Fibroblast of gingiva (primary cell): ENCODE data around the gene ANKS1B.
"Not testable (repeated sequence)": the region's sequence is repeated elsewhere in the genome, so short reads cannot be mapped to it uniquely, and the experiment has no call there.

ENCODE experiments used
- DNase-seq: peaks from one replicate; pipeline ENCODE4 v3.0.0-alpha.2; 2011; ENCODE audit warnings: low read depth

ANKS1B gene

DNA sequence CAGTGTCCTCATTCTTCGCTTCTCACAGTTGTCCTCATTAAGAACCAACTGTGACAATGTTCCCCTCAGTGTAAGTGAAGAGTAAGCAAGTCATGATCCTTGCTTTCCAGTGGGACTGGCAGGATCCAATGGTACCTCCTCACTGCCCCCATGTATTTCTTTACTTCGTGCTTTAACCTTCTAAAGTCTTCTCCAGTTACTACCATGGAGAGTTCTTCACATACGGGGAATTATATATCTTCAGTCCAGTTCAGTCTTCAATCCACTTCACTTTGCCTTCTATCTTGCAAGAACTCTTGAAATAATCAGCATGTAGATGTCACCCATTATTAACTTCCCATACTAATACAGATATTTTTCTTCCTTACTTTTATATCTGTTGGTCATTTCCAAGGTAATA is 719.1 kb downstream of the ANKS1B start:
- no peak for DNase-seq

DNA sequence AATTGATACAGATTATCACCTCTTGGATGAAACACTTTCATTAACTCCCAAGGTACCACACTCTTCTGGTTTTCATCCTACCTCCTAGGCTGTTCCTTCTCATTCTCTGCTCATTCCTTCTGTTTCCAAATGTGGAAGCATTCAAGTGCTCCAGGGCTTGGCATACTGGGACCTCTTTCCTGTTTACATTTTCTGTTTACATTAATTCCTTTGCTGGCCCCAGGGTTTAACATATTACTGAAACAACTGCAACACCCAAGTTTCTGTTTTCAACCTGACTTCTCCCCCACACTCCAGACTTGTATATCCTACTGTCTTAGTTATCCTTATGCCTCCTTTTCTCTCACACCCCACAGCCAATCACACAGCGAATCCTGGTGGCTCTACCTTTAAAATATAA is 723.5 kb downstream of the ANKS1B start:
- no peak for DNase-seq

DNA sequence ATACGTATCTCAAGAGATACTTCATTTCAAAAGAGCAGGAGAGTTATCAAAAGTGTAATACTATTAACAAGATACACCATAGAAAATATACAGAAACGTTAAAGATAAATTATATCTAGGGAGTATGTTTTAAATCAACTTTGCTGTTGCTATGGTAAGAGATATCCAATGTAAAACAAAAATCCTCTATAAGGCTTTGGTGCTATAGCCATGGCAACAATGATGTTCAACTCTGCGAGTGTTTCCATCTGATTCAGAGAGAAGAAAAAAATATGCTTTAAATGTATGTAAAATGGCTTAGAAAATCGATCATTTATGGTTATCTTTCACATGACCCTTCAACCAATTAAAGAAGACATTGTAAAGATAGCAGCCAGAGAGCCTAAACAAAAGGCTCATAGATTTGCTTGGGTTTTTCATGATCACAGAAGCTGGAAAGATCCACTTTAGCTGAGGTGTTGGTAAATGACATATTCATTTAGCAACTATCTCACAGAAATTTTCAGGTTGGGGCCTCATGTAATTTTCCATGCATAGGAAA is 724.2 kb downstream of the ANKS1B start:
- no peak for DNase-seq

DNA sequence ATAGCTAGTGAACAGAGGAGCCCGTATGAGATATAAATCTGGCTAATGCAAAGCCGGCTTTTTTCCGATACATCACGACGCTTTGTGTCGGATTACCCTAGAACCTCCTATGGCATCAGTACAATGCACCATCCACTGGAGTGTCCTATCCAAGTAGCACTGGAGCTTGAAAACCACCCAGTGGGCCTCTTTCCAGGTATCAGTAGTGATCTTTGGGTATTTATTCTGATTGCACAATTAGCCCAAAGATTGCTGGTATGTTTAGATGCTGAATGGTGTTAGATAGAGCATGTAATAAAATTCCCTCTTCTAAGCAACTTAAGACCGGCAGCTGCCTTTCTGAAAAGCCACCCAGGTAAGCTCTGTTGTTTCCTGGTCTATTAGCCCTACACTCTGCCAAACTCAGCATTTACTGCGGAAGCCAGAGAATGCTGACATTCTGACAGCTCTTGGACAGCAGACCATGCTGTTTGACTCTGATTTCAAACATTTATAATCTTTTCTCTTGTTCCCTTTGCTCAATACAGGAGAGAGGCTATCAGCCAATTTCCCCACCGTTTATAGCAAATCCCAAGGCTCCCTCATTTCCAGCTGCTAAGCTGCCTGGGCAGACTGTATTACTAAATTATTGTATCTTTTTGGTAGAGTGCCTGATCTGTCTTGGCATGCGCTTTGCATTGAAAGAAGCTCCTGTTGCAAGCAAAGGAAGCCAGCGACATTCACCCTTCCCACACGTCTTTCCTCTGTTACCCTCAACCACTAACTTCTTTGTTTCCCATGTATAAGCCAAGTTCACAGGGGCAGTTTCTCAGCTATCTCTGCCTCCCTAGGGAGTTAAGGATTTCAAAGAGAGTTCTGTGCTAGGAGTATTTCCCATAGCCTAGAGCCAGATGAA is 725.4 kb downstream of the ANKS1B start:
- DNase-seq = no peak

DNA sequence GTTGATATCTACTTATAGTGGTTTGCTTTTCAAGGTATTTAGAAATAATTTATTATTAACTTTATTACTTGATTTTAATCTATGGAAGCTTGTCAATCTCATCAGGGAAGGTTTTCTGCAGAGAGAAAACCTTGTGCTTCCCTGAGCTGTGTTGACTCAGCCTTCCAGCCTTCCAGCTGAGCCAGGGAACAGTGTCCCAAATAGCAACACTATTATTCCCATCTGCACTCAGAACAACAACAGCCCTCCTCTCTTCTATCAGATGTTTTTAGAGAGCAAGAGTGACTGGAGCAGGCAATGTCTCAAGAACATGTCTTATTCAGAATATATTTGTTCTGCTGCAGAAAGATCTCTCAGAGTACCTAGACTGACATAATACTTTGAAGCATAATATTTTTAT is 727.1 kb downstream of the ANKS1B start:
- DNase-seq = no peak

DNA sequence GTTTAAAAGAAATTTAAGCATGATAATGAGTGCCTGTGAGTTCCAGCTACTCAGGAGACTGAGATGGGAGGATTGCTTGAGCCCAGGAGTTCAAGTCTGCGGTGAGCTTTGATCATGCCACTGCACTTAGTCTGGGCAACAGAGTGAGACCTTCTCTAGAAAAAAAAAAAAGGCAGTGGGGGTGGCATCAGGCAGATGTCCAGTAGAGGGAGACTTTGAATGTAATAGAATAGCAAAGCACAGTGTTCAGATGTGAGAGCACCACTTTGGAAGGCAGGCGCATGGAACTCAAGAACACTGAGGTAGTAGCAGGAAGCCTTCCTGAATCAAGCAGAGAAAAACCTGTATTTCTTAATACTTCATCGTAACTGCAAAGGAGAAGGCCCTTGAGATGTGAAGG is 731.7 kb downstream of the ANKS1B start:
- DNase-seq = no peak

DNA sequence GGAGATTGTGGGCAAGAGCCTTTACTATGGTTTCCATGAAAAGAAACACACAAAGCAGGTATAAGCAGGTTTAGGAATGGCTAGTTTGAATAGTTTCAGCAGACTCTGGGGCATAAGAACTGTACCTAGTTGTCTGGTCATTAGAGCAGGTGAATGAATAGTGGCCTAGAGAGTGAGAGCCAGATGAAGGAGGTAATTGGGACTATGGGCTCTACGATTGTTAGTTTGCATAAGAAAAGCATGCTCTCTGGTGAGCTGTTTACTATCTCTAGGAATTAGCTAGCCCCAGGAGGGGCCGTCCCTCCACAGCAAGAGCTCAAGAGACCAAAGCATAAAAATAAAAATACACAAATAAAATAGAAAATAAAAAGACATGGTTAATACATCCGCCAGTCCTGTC is 734.6 kb downstream of the ANKS1B start:
- DNase-seq = no peak

DNA sequence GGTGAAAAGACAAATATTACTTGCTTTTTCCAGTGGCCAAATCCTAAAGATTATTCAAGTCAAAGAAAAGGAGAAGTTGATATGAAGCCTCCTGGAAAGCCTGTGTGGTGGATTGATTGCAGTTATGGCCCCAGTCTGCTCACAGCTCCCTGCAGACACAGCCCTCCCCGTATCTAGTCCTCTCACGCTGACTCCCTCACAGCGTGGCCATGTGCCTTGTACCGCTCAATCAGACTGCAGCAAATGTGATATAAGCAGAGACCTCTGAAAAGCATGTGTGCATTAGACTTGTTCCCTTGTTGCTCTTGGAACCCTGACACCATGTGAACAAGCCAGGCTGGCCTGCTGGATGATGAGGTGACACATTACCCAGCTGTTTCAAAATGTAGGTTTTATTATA is 735.2 kb downstream of the ANKS1B start:
- DNase-seq = no peak

DNA sequence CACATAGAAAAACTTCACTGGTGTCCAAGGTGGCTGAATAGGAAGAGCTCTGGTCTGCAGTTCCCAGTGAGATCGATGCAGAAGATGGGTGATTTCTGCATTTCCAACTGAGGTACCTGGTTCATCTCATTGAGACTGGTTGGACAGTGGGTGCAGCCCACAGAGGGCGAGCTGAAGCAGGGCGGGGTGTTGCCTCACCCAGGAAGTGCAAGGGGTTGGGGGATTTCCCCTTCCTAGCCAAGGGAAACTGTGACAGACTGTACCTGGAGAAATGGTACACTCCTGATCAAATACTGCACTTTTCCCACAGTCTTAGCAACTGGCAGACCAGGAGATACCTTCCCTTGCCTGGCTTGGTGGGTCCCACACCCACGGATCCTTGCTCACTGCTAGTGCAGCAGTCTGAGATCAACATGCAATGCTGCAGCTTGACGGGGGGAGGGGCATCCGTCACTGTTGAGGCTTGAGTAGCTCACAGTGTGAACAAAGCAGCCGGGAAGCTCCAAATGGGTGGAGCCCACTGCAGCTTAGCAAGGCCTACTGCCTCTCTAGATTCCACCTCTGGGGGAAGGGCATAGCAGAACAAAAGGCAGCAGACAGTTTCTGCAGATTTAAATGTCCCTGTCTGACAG is 746.7 kb downstream of the ANKS1B start:
- not testable (repeated sequence) for DNase-seq

DNA sequence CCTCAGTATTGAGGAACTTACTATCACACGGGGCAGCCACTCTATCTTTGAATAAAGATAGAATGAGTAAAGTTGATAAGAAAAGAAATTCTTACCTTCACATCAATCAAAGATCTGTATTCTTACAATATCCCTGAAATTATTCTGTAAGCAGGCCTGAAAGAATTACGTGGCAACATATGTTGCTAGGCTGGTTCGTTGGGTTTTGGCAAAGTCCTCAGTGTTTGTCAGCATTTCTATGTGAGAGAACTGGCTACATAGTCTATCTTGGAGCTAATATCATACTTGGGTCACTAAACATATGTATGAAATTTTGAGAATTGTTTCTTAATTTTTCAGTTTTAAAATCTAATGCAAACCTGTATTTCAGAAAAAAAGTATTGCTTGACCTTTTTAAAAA is 749.4 kb downstream of the ANKS1B start:
- DNase-seq = no peak

DNA sequence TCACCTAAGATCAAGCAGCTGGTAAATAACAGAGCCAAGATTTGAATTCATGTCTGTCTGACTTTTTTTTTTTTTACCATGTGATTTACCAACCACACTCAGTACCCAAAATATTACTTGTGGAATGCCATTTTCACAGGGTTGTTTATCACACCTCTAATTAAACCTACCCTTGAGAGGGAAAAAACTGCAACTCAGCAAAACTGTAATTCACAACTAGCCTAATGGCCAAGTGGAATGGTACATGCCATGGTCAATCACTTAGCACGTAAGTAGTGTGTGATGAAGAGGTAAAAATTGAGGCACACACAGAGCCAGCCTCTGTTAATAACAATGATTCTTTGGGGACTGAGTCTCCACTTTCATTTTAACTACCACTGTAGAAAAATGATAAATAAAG is 750.0 kb downstream of the ANKS1B start:
- no peak for DNase-seq

DNA sequence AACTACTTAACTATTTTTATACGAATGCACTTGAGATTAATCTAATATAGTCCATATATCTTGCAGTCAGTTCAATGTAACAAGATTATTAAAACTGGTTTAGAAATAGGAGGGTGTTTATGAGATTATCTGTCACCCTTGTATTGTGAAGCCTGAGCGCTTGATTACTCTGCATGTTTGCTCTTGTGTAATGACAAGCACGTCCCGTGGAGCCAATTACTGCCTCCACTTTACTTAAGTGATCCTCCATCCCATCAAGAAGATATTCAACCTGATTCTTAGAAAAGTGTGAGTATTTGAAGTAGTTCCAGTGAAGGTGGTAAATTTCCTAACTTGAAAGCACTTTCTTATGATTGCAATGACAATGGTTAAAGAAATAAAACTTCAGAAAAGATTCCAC is 752.4 kb downstream of the ANKS1B start:
- no peak for DNase-seq

DNA sequence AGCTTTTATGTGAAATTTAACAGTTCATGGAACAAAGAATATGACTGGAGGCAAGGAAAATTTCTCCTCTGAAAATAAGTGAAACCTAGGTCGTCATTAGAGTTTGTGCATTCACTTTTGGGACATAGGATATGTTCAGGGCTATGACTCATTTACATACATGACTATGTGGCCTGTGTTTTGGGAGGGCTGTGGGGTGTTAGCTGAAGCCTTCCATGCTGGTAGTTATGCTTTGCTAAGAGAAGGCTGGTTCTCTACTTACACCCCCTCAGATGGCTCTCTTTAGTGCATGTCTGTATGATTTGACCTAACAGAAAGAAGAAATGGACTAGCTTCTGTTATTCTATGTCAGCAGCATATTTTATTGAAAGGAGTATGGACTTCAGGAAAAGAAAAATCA is 753.7 kb downstream of the ANKS1B start:
- DNase-seq = no peak

DNA sequence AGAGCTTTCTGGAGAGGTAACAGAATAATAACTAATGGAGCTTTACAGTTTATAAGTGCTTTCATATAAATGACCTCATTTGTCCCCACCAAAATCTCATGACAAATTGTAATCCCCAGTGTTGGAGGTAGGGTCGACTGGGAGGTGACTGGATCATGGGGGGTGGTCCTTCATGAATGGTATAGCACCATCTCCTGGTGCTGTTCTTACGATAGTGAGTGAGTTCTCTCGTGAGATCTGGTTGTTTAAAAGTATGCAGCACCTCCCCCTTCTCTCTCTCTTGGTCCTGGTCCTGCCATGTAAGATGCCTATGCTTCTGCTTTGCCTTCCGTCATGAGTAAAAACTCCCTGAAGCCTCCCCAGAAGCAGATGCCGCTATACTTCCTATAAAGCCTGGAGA is 760.5 kb downstream of the ANKS1B start:
- no peak for DNase-seq

DNA sequence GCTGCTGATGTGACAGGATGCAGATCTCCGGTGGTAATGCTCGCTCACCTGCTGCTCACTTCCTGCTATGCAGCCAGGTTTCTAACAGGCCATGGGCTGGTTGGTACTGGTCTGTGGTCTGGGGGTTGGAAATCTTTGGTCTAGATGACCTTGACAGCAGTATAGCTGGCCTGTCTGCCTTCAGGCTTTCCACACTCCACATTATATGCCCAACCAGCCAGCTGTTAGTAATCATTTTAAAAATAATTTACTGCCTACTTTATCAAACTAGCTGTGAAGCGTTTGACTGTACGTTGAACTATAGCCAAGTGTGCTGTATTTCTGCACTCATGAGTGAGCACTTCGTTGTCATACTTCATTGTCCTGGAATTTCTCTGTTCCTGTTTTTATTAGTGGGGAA is 761.2 kb downstream of the ANKS1B start:
- no peak for DNase-seq

DNA sequence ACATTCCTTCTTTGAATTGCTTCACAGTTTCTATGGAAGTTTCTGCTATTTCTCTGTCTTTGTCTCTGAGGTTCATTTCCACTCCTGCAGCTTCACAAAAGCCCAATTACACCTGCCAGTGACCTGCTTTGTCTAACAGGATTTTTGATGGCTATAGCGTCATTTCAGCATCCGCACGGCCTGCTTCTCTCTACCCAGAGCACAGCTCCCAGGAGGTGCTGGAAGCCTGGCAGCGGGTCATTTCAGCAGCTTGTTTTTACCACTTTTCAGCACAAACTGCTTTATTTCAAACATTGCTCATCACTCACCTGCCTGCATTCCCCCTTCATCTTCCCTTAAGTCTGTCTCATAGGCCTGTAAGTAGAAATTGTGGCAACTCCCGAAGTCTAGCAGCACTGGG is 771.7 kb downstream of the ANKS1B start:
- no peak for DNase-seq

DNA sequence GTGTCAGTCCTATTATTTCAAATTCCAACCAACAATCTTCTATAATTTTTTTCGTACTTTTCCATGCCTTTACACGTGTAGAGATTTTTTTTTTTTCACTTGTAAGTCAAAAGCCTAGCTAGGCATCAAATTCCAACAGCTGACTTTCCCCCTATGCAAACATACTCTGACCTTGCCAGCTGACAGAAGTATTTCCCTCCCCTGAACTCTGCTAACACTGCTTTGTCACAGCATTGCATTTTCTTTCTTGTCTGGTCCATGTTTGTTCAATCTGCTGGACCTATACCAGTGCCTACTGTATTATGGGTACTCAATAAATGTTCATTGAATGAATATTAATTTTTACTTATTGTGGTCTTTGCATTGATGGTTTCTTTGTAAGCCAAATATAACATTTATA is 772.5 kb downstream of the ANKS1B start:
- no peak for DNase-seq

DNA sequence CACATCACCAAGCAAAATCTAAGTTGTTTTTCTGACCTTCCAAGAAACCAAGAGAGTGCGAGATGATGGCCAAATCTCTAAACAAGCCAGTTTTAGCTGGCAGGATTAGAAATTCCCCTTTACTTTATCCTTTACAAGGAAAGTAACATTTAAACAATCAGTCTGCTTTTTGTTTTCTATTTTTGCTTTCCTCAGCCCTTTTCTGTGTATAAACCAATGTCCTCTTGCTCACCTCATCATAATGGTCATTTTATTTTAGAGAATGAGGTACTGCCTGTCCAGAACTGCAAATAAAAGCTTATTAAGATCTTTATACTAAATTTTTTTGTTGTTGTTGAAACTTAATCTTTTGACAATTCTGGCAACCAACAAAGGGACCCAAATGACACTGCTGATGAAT is 779.6 kb downstream of the ANKS1B start:
- DNase-seq = no peak

DNA sequence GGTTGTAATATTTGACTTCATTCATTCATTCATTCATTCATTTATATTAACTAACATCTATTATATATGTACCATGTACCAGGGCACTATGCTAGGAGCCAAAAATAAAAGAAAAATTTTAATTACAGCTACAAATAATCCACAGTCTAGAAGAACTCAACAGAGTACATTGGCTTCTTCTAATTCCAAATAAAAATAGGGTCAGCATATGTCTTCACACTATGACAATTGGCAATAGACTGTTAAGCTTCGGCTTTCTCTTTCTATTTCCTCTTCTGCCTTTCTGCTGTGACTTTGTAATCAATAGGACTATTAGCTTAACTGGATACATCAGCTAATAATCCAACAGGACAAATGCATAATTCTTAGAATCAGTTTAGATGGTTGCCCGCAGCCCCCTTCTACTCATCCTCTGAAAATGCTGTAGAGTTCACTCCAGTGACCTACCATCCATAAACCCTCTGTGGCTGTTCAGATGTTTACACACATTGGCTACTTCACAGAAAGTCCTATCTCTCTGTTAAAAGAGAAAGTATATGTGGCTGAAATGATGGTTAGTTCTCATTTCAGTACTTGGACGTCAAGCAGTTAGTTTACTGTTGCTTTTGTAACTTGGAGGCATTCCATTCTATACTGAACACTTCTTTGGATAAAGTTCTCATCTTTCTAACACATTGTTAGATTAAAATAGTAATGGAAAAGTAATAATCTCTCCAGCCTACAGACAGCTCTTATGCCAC is 782.7 kb downstream of the ANKS1B start:
- no peak for DNase-seq

DNA sequence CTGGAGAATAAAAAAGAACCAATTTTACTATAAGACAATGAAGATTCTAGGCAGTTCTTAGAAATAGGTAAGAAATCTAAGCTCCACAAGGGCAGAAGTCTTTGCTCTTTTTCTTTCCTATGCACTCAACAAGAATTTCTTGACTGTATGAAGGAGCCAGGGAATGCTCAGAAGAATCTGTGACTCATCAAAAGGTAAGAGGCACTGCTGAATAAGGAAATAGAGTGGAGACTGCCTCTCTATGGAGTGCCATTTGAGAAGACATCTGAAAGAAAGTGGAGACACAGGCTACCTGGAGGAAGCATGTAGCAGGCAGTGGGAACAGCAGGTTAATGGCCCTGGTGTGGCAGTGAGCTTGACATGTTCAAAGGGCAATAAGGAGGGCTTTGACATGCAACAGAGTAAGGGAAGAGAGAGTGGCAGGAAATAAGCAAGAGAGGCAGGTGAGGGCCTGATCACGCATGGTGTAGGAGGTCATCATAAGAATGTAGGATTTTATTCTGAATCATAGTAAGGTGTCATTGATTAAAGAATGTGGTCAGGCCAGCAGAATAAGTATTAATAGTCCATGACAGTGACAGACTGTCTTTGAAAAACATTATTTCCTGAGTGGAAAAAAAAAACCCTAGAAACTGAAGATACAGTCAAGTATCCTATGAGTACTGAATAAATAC is 783.9 kb downstream of the ANKS1B start:
- no peak for DNase-seq

DNA sequence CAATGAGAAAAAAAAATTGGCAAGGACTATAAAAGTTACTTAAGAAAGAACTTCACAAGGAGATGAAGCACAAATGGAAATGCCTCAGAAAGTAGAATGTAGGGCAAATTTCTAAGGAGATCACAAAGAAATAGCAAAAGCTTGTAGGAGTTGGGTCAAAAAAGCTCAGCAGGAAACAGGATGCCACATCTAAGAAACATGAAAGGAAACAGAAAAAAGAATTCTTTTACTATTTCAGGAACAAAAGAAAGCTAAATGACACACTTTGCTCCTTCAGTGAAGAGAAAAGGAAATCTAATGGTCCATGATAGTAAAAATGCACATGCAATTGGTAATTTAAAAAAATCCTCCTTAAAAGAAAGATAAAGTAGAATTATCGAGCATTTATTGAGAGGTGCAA is 789.3 kb downstream of the ANKS1B start:
- no peak for DNase-seq

DNA sequence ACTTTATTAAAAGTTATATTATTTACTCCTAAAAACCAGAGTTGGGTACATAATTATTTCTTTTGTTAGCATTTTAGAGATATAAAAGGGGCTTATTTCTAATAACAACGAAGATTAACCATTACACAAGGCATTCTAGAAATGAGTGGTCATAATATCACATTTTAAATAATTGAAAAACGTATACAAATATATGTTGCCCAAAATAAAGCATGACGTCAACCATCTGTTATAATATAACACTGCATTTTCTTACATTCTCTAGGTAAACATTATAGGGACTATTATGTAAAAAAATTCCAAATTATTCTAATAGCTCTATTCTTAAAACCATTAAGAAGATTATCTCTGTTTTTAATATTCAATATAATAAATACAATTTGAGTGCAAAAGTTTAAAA is 792.2 kb downstream of the ANKS1B start:
- DNase-seq = no peak
